Gastroesophageal sphincter (tissue), 3 donors: Measurements from ENCODE around the gene PTPN2.
"Not testable (repeated sequence)": the region's sequence is repeated elsewhere in the genome, so short reads cannot be mapped to it uniquely, and the experiment has no call there.

ENCODE experiments used
- CTCF ChIP-seq, 4 experiments: fragments of 200-600 bp in 2 of 4; fragments of 450-650 bp in 2 of 4; sonication (generic) in 1 of 4; IDR thresholded peaks; one replicate each; pipeline ENCODE4 v1.5.1; 2017 to 2019; ENCODE audit warnings: antibody characterized with exemption in 4 of 4, mild to moderate bottlenecking in 2 of 4, moderate library complexity in 2 of 4
- EP300 ChIP-seq: sonication (generic); formaldehyde crosslinking; IDR thresholded peaks from one replicate; pipeline ENCODE4 v1.6.1; 2017; ENCODE audit warnings: antibody characterized with exemption, mild to moderate bottlenecking
- POLR2A ChIP-seq, 2 donors: fragments of 450-650 bp; IDR thresholded peaks; one replicate each; pipeline ENCODE4 v1.6.1; 2017; ENCODE audit warnings: antibody characterized with exemption in 2 of 2, mild to moderate bottlenecking in 2 of 2, moderate library complexity in 1 of 2
- POLR2AphosphoS5 ChIP-seq: sonication (generic); formaldehyde crosslinking; IDR thresholded peaks from one replicate; pipeline ENCODE4 v1.6.1; 2017; ENCODE audit warnings: antibody characterized with exemption

GRCh38 chr18:12896784-12897333 lies 12.8 kb upstream of the PTPN2 start:
- not testable (repeated sequence) for TF ChIP-seq CTCF (IDR thresholded peaks at IDR 0.05); EP300; POLR2AphosphoS5; POLR2A (IDR thresholded peaks at IDR 0.05)
